OCI-LY1 (cell line): Measurements from ENCODE around the gene VIT.

Experiments used
- H2AFZ ChIP-seq: fragments of 200-600 bp; sonication (generic), shearing (Covaris generic); 2 replicates; pipeline ENCODE4 v1.6.0; 2014; ENCODE audit warnings: antibody characterized with exemption, mild to moderate bottlenecking, low read length
- H3F3A ChIP-seq: fragments of 200-600 bp; sonication (generic), shearing (Covaris generic); 2 replicates; pipeline ENCODE4 v1.6.0; 2014; ENCODE audit warnings: mild to moderate bottlenecking, antibody characterized with exemption, low read length, moderate library complexity; ENCODE audit not compliant: insufficient read depth
- H3K27ac ChIP-seq: fragments of 200-600 bp; sonication (generic); 2 replicates; pipeline ENCODE4 v1.5.1; 2014; ENCODE audit warnings: low read length, mixed run types, mild to moderate bottlenecking, low read depth; ENCODE audit not compliant: poor library complexity, severe bottlenecking
- H3K27me3 ChIP-seq: fragments of 200-600 bp; sonication (generic); 2 replicates; pipeline ENCODE4 v1.6.0; 2014; ENCODE audit warnings: antibody characterized with exemption, mild to moderate bottlenecking, low read length, moderate library complexity; ENCODE audit not compliant: insufficient read depth
- H3K36me3 ChIP-seq: fragments of 200-600 bp; sonication (generic); 2 replicates; pipeline ENCODE4 v1.6.1; 2014; ENCODE audit warnings: mild to moderate bottlenecking, antibody characterized with exemption, low read length, moderate library complexity, mixed read lengths; ENCODE audit not compliant: insufficient read depth
- H3K4me1 ChIP-seq: fragments of 200-600 bp; sonication (generic); 2 replicates; pipeline ENCODE4 v1.5.1; 2014; ENCODE audit warnings: mild to moderate bottlenecking, low read length, moderate library complexity; ENCODE audit not compliant: insufficient read depth, severe bottlenecking
- H3K4me2 ChIP-seq: fragments of 200-600 bp; sonication (generic), shearing (Covaris generic); 2 replicates; pipeline ENCODE4 v1.6.1; 2014; ENCODE audit warnings: low read length
- H3K4me3 ChIP-seq: fragments of 200-600 bp; sonication (generic); 2 replicates; pipeline ENCODE4 v1.5.1; 2014; ENCODE audit warnings: low read length, low read depth, mild to moderate bottlenecking, mixed read lengths; ENCODE audit not compliant: poor library complexity, severe bottlenecking
- H3K79me2 ChIP-seq: fragments of 200-600 bp; shearing (Covaris generic); 2 replicates; pipeline ENCODE4 v1.6.1; 2016; ENCODE audit warnings: mixed run types, low read length, mixed read lengths; ENCODE audit not compliant: insufficient read depth
- H3K9ac ChIP-seq: fragments of 200-600 bp; sonication (generic), shearing (Covaris generic); 2 replicates; pipeline ENCODE4 v1.6.1; 2014; ENCODE audit warnings: mild to moderate bottlenecking, low read length, mixed read lengths
- H3K9me2 ChIP-seq: fragments of 200-600 bp; sonication (generic), shearing (Covaris generic); 2 replicates; pipeline ENCODE4 v1.6.1; 2014; ENCODE audit warnings: low read depth, mild to moderate bottlenecking, low read length, mixed read lengths
- H3K9me3 ChIP-seq: fragments of 200-600 bp; shearing (Covaris generic); 2 replicates; pipeline ENCODE4 v1.6.1; 2014; ENCODE audit warnings: low read length, mixed read lengths
- H4K20me1 ChIP-seq: fragments of 200-600 bp; sonication (generic), shearing (Covaris generic); 2 replicates; pipeline ENCODE4 v1.6.0; 2016; ENCODE audit warnings: mild to moderate bottlenecking, low read length; ENCODE audit not compliant: insufficient read depth
- CTCF ChIP-seq: fragments of 200-600 bp; sonication (generic), shearing (Covaris generic); IDR thresholded peaks from 2 replicates; pipeline ENCODE4 v1.5.1; 2017; ENCODE audit warnings: mild to moderate bottlenecking, antibody characterized with exemption, low read length, moderate library complexity, mixed read lengths
- EZH2 ChIP-seq: fragments of 200-600 bp; sonication (generic), shearing (Covaris generic); IDR thresholded peaks from 2 replicates; pipeline ENCODE4 v1.8.0; 2017; ENCODE audit warnings: borderline replicate concordance, mixed run types, mild to moderate bottlenecking, antibody characterized with exemption, low read length, moderate library complexity, mixed read lengths

The VIT gene

GRCh38 chr2:36677386-36677785 is 19.1 kb upstream of the VIT start:
- H3K27me3 ChIP-seq = no peaks in the 10 kb centered on the region
- no peak overlapping the region for H3K9ac ChIP-seq
- H3K9me2 ChIP-seq = no peaks in the 10 kb centered on the region
- no peak overlapping the region for H3K27ac ChIP-seq
- no peaks in the 10 kb centered on the region for H3K4me1 ChIP-seq
- H3K4me2 ChIP-seq = no peak overlapping the region
- no peaks in the 10 kb centered on the region for H3K36me3 ChIP-seq
- no peaks in the 10 kb centered on the region for H3K79me2 ChIP-seq
- TF ChIP-seq CTCF = no peak
- no peak overlapping the region for H3K4me3 ChIP-seq
- no peaks in the 10 kb centered on the region for H4K20me1 ChIP-seq
- no peaks in the 10 kb centered on the region for H3K9me3 ChIP-seq
- H3F3A ChIP-seq = no peaks in the 10 kb centered on the region
- H2AFZ ChIP-seq = no peak overlapping the region

GRCh38 chr2:36677996-36678605 is 18.4 kb upstream of the VIT start:
- no peaks in the 10 kb centered on the region for H3K9me3 ChIP-seq
- no peak overlapping the region for H3K9ac ChIP-seq
- no peak for TF ChIP-seq CTCF
- no peak for TF ChIP-seq EZH2
- H3K4me2 ChIP-seq = no peak overlapping the region
- no peaks in the 10 kb centered on the region for H3K36me3 ChIP-seq
- no peak overlapping the region for H3K4me3 ChIP-seq
- H3K4me1 ChIP-seq = no peaks in the 10 kb centered on the region
- no peaks in the 10 kb centered on the region for H3K79me2 ChIP-seq
- no peak overlapping the region for H3K27ac ChIP-seq
- H4K20me1 ChIP-seq = no peaks in the 10 kb centered on the region
- H3F3A ChIP-seq = no peaks in the 10 kb centered on the region
- H3K27me3 ChIP-seq = no peaks in the 10 kb centered on the region
- no peaks in the 10 kb centered on the region for H3K9me2 ChIP-seq
- no peak overlapping the region for H2AFZ ChIP-seq

GRCh38 chr2:36678856-36679255 is 17.7 kb upstream of the VIT start:
- no peak overlapping the region for H3K27ac ChIP-seq
- H3K27me3 ChIP-seq = no peaks in the 10 kb centered on the region
- no peak overlapping the region for H3K9ac ChIP-seq
- no peaks in the 10 kb centered on the region for H3K4me1 ChIP-seq
- no peaks in the 10 kb centered on the region for H3K9me3 ChIP-seq
- no peaks in the 10 kb centered on the region for H3K36me3 ChIP-seq
- H3K79me2 ChIP-seq = no peaks in the 10 kb centered on the region
- no peak for TF ChIP-seq EZH2
- no peak for TF ChIP-seq CTCF
- H4K20me1 ChIP-seq = no peaks in the 10 kb centered on the region
- H3K4me3 ChIP-seq = no peak overlapping the region
- H3F3A ChIP-seq = no peaks in the 10 kb centered on the region
- H3K4me2 ChIP-seq = no peak overlapping the region
- H2AFZ ChIP-seq = no peak overlapping the region
- no peaks in the 10 kb centered on the region for H3K9me2 ChIP-seq
